ENCODE data around the gene SLMAP. TPM values are rescaled to one million over a fixed set of nuclear protein-coding genes. Genes with fewer than 3 reads are reported as not detected.
A peak's percentile ranks its signal among the peaks of the same experiment; 100 is the strongest.

SLMAP gene
- total RNA-seq, 4 donors from 2014 or later, result 399 to 519 (median 464) TPM

DNA sequence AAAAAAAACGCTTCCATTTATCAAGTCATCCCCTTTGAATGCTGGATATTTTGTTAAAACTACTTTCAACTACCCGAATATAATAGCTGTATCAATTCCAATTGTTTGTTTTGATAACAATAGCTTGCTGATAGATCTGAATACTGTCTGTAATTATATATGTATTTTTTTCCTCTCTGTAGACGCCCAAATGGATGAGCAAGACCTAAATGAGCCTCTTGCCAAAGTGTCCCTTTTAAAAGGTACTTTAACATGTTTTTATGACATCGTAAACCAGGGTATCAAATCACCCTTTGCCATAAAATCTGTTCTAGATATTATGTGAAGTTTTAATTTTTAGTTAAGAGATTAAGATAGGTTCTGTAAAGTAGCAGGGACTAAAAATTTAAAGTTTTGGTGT, 140.6 kb downstream of the SLMAP start:
- no peaks in the 10 kb centered on the region for H3K9me3 ChIP-seq
- peaks cover 11 to 76% (median 60%) of the 10 kb centered on the region in 4 donors for H3K4me1 ChIP-seq
- peaks cover 5 to 42% (median 16%) of the 10 kb centered on the region in 4 donors for H3K36me3 ChIP-seq
- H3K27me3 ChIP-seq, result no peaks in the 10 kb centered on the region
- DNase-seq (ENCODE audit: extremely low spot score), result no peak
- TF ChIP-seq, protein P1, sequence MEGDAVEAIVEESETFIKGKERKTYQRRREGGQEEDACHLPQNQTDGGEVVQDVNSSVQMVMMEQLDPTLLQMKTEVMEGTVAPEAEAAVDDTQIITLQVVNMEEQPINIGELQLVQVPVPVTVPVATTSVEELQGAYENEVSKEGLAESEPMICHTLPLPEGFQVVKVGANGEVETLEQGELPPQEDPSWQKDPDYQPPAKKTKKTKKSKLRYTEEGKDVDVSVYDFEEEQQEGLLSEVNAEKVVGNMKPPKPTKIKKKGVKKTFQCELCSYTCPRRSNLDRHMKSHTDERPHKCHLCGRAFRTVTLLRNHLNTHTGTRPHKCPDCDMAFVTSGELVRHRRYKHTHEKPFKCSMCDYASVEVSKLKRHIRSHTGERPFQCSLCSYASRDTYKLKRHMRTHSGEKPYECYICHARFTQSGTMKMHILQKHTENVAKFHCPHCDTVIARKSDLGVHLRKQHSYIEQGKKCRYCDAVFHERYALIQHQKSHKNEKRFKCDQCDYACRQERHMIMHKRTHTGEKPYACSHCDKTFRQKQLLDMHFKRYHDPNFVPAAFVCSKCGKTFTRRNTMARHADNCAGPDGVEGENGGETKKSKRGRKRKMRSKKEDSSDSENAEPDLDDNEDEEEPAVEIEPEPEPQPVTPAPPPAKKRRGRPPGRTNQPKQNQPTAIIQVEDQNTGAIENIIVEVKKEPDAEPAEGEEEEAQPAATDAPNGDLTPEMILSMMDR (IDR thresholded peaks at IDR 0.05), result no peak
- no peak for TF ChIP-seq EP300 (IDR thresholded peaks at IDR 0.05)
- H3K4me3 ChIP-seq, result peak overlapping the region; percentile 2 to 36 (median 22)
- intact Hi-C loops (cut with DNase I), result no loop called here
- 32% methylated on average over 4 of the region's 4 CpGs for WGBS
- peak overlapping the region; percentile 85 to 93 (median 88) for H3K27ac ChIP-seq (replicated peaks in 1 of 4)

- H3K27ac ChIP-seq (replicated peaks in 1 of 4), result peak overlapping the region; percentile 60 to 93 (median 88)
- WGBS, result 63% methylated on average over 2 of the region's 2 CpGs
- peaks cover 5 to 61% (median 37%) of the 10 kb centered on the region in 4 donors for H3K36me3 ChIP-seq
- no peaks in the 10 kb centered on the region for H3K9me3 ChIP-seq
- intact Hi-C loops (cut with DNase I), result loop anchor here (5.0 kb wide), 1 partner anchor 42 kb away; no protein-coding TSS in a partner anchor
- H3K4me1 ChIP-seq, result peaks cover 20 to 88% (median 70%) of the 10 kb centered on the region in 4 donors
- no peaks in the 10 kb centered on the region for H3K27me3 ChIP-seq
- TF ChIP-seq, protein P1 (IDR thresholded peaks at IDR 0.05), result no peak
- TF ChIP-seq EP300 (IDR thresholded peaks at IDR 0.05), result no peak
- TF ChIP-seq POLR2A (IDR thresholded peaks at IDR 0.05; ENCODE audit: low read depth), result no peak
- TF ChIP-seq POLR2AphosphoS5 (IDR thresholded peaks at IDR 0.05), result no peak
- no peak for DNase-seq (ENCODE audit: extremely low spot score)
- H3K4me3 ChIP-seq, result peak overlapping the region in 1 of 4 donors; percentile 9
These were observed 144.7 kb downstream of the SLMAP start for GRCh38 chr3:57900786-57901185.

GRCh38 chr3:57903124-57903890, 147.2 kb downstream of the SLMAP start:
- WGBS, result 60% methylated on average over 3 of the region's 3 CpGs
- DNase-seq (ENCODE audit: extremely low spot score), result no peak
- peak overlapping the region; percentile 11 to 51 (median 34) for H3K27ac ChIP-seq (replicated peaks in 1 of 4)
- no peaks in the 10 kb centered on the region for H3K27me3 ChIP-seq
- TF ChIP-seq POLR2AphosphoS5 (IDR thresholded peaks at IDR 0.05) (peak in 1 of 2 donors; percentile 46), POLR2A (IDR thresholded peaks at IDR 0.05; ENCODE audit: low read depth) (no peak)
- peaks cover 6 to 59% (median 39%) of the 10 kb centered on the region in 4 donors for H3K36me3 ChIP-seq
- H3K4me3 ChIP-seq, result no peak overlapping the region
- peaks cover 20 to 69% (median 55%) of the 10 kb centered on the region in 4 donors for H3K4me1 ChIP-seq
- H3K9me3 ChIP-seq, result no peaks in the 10 kb centered on the region
- intact Hi-C loops (cut with DNase I), result loop anchor here (5.0 kb wide), 1 partner anchor 39 kb away; no protein-coding TSS in a partner anchor

- peak overlapping the region; percentile 66 to 68 (median 66) for H3K27ac ChIP-seq (replicated peaks in 1 of 4)
- H3K4me1 ChIP-seq, result peaks cover 0 to 65% (median 45%) of the 10 kb centered on the region in 4 donors
- no peaks in the 10 kb centered on the region for H3K9me3 ChIP-seq
- H3K36me3 ChIP-seq, result peaks cover 17 to 74% (median 64%) of the 10 kb centered on the region in 4 donors
- DNase-seq (ENCODE audit: extremely low spot score), result no peak
- no peak overlapping the region for H3K4me3 ChIP-seq
- intact Hi-C loops (cut with DNase I), result no loop called here
- WGBS, result 57% methylated on average over 2 of the region's 2 CpGs
- TF ChIP-seq, protein P1 (IDR thresholded peaks at IDR 0.05), result peak in 2 of 3 experiments; percentile 32
- no peak for TF ChIP-seq POLR2A (IDR thresholded peaks at IDR 0.05; ENCODE audit: low read depth)
- TF ChIP-seq EP300 (IDR thresholded peaks at IDR 0.05), result no peak
- no peak for TF ChIP-seq POLR2AphosphoS5 (IDR thresholded peaks at IDR 0.05)
- no peaks in the 10 kb centered on the region for H3K27me3 ChIP-seq
These were observed 154.9 kb downstream of the SLMAP start for GRCh38 chr3:57910990-57911389.

- peak overlapping the region; percentile 66 to 68 (median 66) for H3K27ac ChIP-seq (replicated peaks in 1 of 4)
- peaks cover 17 to 80% (median 69%) of the 10 kb centered on the region in 4 donors for H3K36me3 ChIP-seq
- TF ChIP-seq EP300 (IDR thresholded peaks at IDR 0.05), result no peak
- H3K27me3 ChIP-seq, result no peaks in the 10 kb centered on the region
- intact Hi-C loops (cut with DNase I), result no loop called here
- peaks cover 0 to 65% (median 45%) of the 10 kb centered on the region in 4 donors for H3K4me1 ChIP-seq
- no peaks in the 10 kb centered on the region for H3K9me3 ChIP-seq
- H3K4me3 ChIP-seq, result no peak overlapping the region
- DNase-seq (ENCODE audit: extremely low spot score), result no peak
- WGBS, result 30% methylated on average over 2 of the region's 2 CpGs
These were observed 155.5 kb downstream of the SLMAP start for GRCh38 chr3:57911593-57911992.

All from esophagus muscularis mucosa (tissue), 4 donors.